DMS153 (cell line): ENCODE measurements around the gene TRIP13.
"Not testable (repeated sequence)": the region's sequence is repeated elsewhere in the genome, so short reads cannot be mapped to it uniquely, and the experiment has no call there.

Experiments used
- DNase-seq: peaks from one replicate; lab custom pipeline; 2025; lab: John Stamatoyannopoulos, UW

TRIP13 gene

DNA sequence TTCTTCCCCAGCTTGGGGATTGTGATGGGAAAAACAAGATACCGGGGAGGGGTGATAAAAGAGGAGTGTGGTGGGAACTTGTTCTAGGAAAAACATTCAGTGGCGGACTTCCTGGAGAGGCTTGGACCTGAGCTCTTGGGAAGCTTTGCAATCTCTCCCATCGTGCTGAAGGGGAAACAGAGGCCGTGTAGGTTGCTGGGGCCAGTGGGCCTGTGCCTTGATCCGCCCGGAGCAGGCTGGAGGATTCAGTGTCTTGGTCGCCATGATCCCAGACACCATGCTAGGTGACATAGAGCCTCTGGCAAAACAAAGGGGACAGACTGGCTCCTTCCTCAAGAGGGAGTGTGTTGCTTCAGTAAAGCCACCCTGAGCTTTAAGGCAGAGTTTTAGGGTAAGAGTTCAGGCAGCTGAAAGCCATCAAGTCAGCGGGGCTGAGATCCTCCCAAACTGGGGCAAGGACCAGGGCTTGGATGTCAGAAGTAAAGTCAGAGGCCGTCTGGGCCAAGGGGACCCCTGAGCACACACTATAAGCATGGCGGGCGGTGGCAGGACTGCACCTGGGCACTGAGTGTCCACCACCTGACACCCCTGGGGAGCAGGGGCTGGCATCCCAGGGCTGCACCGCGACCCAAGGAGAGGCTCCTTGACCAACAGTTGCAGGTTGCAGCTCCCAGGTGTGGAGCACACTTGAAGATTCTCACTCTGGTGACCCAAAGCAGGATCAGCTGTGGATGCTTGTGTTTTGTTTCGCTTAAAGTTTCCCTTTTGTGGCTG is 44.7 kb downstream of the TRIP13 start:
- DNase-seq = no peak

- DNase-seq = no peak
Observed at GRCh38 chr5:939368-939767, 46.7 kb downstream of the TRIP13 start.

GRCh38 chr5:940741-941140 is 48.1 kb downstream of the TRIP13 start:
- not testable (repeated sequence) for DNase-seq

GRCh38 chr5:943201-943917 is 50.7 kb downstream of the TRIP13 start:
- DNase-seq = no peak

- DNase-seq = no peak
Observed at GRCh38 chr5:943918-944620, 51.4 kb downstream of the TRIP13 start.

DNA sequence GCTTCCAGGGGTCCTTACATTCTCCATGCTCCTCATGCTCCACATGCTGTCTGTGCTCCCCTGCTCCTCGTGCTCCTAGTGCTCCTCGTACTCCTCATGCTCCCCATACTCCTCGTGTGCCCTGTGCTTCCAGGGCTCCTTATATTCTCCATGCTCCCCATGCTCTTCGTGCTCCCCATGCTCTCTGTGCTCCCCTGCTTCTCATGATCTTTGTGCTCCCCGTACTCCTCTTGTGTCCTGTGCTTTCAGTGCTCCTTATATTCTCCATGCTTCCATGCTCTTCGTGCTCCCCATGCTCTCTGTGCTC is 51.9 kb downstream of the TRIP13 start:
- DNase-seq = no peak

- no peak for DNase-seq
Observed at GRCh38 chr5:944992-945685, 52.5 kb downstream of the TRIP13 start.

DNA sequence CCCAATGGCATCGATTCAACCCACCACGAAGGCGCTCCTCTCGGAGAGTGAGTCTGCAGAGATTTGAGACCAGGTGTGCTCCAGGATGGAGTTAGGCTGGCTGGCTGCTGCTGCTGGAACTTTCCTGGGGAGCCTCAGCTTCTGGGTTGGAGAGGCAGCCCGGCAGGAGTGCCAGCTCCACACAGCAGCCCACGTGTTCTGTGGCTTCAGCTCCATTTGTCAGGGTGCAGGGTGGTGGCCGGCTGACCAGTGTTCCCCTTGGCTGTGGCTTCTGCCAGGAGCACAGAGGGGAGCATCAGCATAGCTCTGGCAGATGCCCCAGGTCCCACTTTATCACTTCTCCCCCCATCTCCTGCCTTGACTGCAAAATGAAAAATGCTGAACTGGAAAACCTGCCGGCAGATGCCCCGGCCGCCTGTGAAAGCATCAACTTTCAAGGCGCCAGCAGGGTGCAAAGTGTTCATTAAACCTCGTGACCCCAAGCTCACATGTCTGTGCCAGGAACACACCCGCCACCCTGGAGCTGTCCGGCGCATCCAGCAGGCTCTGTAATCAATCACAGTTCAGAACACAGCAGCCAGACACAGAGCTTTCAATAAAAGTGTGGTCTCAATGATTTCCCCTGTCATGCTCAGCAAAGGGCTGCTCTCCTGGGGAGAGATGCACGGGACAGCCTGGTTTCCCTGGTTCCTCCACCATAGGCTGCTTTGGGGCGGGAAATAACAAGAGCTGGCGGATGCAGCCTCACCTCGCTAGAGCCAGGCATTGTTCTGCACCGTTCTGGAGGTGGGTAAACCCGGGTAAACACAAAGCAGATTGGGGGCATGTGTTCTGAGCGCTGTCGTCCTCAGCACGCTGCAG is 53.2 kb downstream of the TRIP13 start:
- no peak for DNase-seq

- DNase-seq = no peak
Observed at GRCh38 chr5:946720-947625, 54.3 kb downstream of the TRIP13 start.

DNA sequence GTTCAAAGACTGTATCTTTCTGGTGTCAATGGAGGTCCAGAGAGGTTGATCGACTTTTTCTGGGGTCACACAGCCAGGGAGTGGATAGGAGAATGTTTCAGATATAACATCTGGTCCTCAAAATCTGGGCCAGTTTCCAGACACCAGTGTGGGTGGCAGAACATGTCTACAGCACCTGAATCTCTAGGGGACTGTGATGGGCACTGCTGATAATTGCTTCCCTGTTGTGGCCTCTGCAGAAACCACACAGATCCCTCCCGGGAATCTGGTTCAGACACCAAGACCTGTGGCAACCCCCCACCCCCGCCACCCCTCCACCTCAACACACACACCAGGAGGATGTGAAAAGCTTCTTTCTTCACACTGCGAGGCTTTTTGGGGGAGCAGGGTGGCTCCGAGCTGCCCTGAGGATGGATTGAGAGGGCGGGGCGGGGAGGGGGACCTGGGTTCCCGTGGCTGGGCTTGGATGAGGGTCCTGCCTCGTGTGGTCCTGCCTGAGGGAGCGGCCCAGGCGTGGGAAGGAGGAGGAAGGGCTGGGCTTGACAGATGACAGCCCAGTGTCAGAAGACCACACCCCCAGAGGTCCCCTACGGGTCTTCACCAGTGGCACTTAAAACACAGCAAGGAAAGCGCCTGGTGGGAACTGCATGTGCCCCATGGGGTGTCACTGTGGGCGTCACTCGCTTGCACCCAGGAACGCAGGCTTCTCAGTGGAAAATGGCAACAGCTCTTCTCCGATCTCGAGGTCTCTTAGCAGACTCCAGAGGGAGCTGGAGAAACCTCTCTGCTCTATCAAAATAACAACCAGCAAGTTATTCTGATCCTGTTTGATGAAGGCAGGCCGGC is 55.2 kb downstream of the TRIP13 start:
- DNase-seq = no peak

DNA sequence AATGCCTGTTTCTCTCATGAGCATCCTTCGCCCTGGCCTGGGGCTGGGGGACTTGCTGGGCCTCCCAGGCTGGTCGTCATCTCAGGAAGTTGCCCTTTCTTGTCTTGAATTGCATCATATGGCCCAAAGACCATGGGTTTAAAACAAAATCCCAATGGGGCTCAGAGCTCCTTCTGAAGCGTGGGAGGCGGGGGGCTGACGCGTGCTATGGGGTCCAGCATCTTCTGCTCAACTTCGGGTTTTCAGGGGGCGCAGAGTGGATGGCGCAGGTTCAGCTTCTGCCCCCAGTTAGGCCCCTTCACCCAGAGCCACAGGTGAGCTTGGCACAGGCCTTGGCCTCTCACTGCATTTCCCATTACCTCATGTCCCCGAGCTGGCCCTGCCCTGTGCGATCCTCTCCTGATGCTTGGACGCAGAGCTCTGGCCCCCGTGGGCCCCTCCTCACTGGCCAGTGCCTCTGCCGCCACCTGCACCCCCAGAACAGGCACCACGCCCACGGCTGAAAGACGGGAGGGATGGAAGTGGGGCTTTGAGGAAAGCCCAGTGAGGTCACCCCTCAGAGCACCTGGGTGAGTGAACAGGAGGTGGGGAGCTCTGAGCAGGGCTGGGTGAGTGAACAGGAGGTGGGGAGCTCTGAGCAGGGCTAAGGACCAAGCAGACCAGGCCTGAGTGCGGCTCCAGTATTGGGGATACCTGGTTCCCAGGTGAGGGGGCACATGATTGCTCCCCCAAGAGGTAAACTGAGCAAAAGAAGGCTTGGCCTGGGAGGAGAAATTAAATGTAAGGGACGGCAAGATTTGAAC is 56.0 kb downstream of the TRIP13 start:
- DNase-seq = no peak

GRCh38 chr5:949275-949543 is 56.5 kb downstream of the TRIP13 start:
- DNase-seq = no peak

GRCh38 chr5:949815-950560 is 57.3 kb downstream of the TRIP13 start:
- no peak for DNase-seq

- DNase-seq = no peak
Observed at GRCh38 chr5:951940-952596, 59.4 kb downstream of the TRIP13 start.

DNA sequence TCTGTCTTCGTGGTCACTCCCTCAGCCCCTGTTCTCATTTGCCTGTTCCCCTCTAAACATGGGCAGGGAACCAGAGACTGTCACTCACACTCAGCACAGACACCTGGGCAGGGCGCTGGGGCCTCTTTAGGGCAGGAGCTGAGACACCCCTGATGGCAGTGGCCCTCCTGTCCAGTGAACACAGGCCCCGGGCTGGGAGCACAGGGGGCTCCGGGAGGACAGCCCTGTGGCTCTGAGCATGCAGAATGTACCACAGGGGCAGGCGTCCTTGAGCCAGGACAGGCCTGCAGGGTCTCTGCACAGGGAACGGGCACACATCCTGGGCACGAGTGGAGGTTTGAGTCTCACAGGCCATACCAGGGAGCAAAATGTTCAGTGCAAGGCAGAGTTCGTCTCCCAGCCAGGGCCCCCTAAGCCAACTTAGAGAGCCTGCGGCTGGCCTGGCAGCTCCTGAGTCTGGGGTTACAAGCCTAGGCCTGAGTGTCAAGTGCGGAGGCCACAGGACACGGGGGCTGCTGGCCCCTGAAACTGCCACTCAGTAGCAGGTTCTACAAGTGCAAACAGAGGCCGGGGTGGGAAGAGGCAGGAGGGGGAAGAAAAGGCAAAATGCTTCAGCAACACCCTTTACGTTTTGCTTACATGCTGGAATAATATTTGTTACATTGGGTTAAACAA is 60.0 kb downstream of the TRIP13 start:
- DNase-seq = no peak

DNA sequence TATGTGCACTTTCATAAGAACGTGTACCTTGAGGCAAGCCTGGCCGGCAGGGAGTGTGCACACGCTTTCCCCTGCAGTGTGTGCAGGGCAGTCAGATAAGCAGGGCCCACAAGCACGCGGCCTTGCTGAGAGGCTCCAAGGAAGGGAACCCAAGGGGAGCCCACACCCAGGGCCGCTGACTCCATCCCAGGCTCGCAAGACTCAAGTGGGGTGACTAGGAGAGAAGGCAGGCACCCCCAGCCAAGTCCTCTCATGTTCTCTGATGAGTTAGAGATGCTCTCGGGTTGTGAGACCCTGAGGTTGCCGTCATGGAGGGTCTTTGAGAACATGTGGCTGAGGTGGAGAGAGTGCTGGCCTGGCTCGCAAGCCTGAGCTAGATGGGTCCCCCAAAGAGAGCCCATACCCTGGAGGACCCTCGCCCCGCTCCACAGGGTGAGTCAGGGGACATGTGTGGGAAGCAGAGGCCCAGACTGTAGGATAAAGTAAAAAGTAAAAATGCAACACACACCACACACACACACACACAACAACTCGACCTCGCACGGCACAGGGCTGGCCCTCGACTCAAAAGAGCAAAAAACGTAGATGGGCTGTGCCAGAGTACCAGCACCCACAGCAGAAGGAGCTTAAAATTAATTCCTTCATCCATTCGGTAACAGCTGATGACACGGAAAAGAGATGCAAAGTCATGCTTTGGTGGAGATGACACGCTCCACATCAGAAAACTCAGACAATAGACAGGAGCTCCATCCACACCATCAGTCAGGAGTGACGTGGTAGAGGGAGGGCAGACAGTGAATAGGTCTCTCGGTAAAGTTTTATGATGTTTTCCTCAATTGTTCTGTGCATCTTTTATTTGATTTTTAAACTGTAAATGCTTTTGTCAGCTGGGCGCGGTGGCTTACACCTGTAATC is 61.1 kb downstream of the TRIP13 start:
- DNase-seq = no peak
